A673 (cell line): ENCODE measurements around the gene SH3RF1. TPM values are rescaled to one million over a fixed set of nuclear protein-coding genes. Genes with fewer than 3 reads are reported as not detected.

Experiments used
- BruUV-seq: library from RNA; stranded (reverse); fragments of 400-500 nt; replicated peaks from 2 replicates; lab custom pipeline; 2021; lab: Mats Ljungman, UMichigan
- CTCF ChIA-PET: fragments of 300-600 bp; sonication (Branson Sonifier 250); formaldehyde crosslinking; loops from one replicate; lab custom pipeline; 2022; ENCODE audit warnings: antibody characterized with exemption; lab: Charles Lee
- POLR2A ChIA-PET: fragments of 300-600 bp; sonication (Branson Sonifier 250); formaldehyde crosslinking; loops from one replicate; lab custom pipeline; 2022; ENCODE audit warnings: antibody characterized with exemption; ENCODE audit not compliant: low non-redundant PET; lab: Charles Lee
- DNase-seq: peaks from one replicate; pipeline ENCODE4 v3.0.0-alpha.2; 2015; ENCODE audit warnings: low spot score
- H3K27ac ChIP-seq: fragments of 200-600 bp; sonication (generic); 2 replicates; pipeline ENCODE4 v1.5.1; 2016; ENCODE audit warnings: mixed run types, low read depth, mild to moderate bottlenecking, mixed read lengths, antibody characterized with exemption, low read length; ENCODE audit not compliant: poor library complexity, severe bottlenecking
- H3K27me3 ChIP-seq: fragments of 200-600 bp; sonication (generic); replicated peaks from 2 replicates; pipeline ENCODE4 v1.6.1; 2017; ENCODE audit warnings: mixed run types, low read depth, mild to moderate bottlenecking, mixed read lengths, antibody characterized with exemption, low read length; ENCODE audit not compliant: insufficient read depth, poor library complexity
- H3K36me3 ChIP-seq: fragments of 200-600 bp; sonication (generic); 2 replicates; pipeline ENCODE4 v1.6.1; 2016; ENCODE audit warnings: mixed run types, mild to moderate bottlenecking, mixed read lengths, antibody characterized with exemption, low read length; ENCODE audit not compliant: insufficient read depth, poor library complexity, severe bottlenecking
- H3K4me1 ChIP-seq: fragments of 200-600 bp; sonication (generic); 2 replicates; pipeline ENCODE4 v1.6.1; 2017; ENCODE audit warnings: mixed run types, mild to moderate bottlenecking, mixed read lengths, antibody characterized with exemption, low read length; ENCODE audit not compliant: insufficient read depth, poor library complexity, severe bottlenecking
- H3K4me3 ChIP-seq: fragments of 200-600 bp; sonication (generic); 2 replicates; pipeline ENCODE4 v1.5.1; 2016; ENCODE audit warnings: low read depth, mixed run types, mild to moderate bottlenecking, mixed read lengths, low read length; ENCODE audit not compliant: poor library complexity, severe bottlenecking
- H3K9me3 ChIP-seq: fragments of 200-600 bp; sonication (generic); 2 replicates; pipeline ENCODE4 v1.6.1; 2016; ENCODE audit warnings: mixed run types, low read depth, mild to moderate bottlenecking, mixed read lengths, antibody characterized with exemption, low read length; ENCODE audit not compliant: poor library complexity, severe bottlenecking
- CTCF ChIP-seq: fragments of 300-800, 200-600 bp; sonication (generic); conservative IDR thresholded peaks from 2 replicates; pipeline ENCODE4 v1.5.1; 2017; ENCODE audit warnings: low read depth, mild to moderate bottlenecking, antibody characterized with exemption, low read length, moderate library complexity, mixed read lengths
- EZH2 ChIP-seq: fragments of 200-600 bp; sonication (generic); IDR thresholded peaks from 2 replicates; pipeline ENCODE4 v1.6.1; 2017; ENCODE audit warnings: borderline replicate concordance, low read depth, mild to moderate bottlenecking, mixed read lengths, antibody characterized with exemption, low read length; ENCODE audit not compliant: poor library complexity, severe bottlenecking
- intact Hi-C: fragments of 100-400 bp; cut with micrococcal nuclease; formaldehyde crosslinking; loops from one replicate; pipeline ENCODE4 v1.10.0; 2022; ENCODE audit not compliant: unreplicated experiment
- total RNA-seq: library from RNA; stranded (reverse); gene quantifications from 2 replicates; pipeline ENCODE4 v1.2.3, GENCODE V29; 2021

Gene SH3RF1
- total RNA-seq, 1 experiment from 2014 or later, result 15.3 TPM

GRCh38 chr4:169084954-169085353 lies 185.8 kb downstream of the SH3RF1 start:
- POLR2A ChIA-PET, result no interaction called here
- H3K36me3 ChIP-seq, result no peaks in the 10 kb centered on the region
- no peak overlapping the region for H3K4me3 ChIP-seq
- CTCF ChIA-PET, result no interaction called here
- no peak for TF ChIP-seq CTCF
- no peak for TF ChIP-seq EZH2
- no peaks in the 10 kb centered on the region for H3K27me3 ChIP-seq
- H3K4me1 ChIP-seq, result peaks cover 24% of the 10 kb centered on the region
- DNase-seq, result no peak
- intact Hi-C loops, result no loop called here
- no peak overlapping the region for H3K27ac ChIP-seq
- H3K9me3 ChIP-seq, result no peaks in the 10 kb centered on the region
- BruUV-seq, result no TSS peak

GRCh38 chr4:169080981-169081380 lies 189.8 kb downstream of the SH3RF1 start:
- no peaks in the 10 kb centered on the region for H3K36me3 ChIP-seq
- peak overlapping the region; percentile 76 for H3K27ac ChIP-seq
- H3K27me3 ChIP-seq, result no peaks in the 10 kb centered on the region
- BruUV-seq, result no TSS peak
- CTCF ChIA-PET, result interaction anchor here (0.5 kb wide), 1 partner anchor 11 kb away, joined by 4 read pairs; no protein-coding TSS in a partner anchor
- peaks cover 31% of the 10 kb centered on the region for H3K4me1 ChIP-seq
- DNase-seq, result peak; percentile 74
- no peaks in the 10 kb centered on the region for H3K9me3 ChIP-seq
- POLR2A ChIA-PET, result no interaction called here
- intact Hi-C loops, result no loop called here
- peak overlapping the region; percentile 12 for H3K4me3 ChIP-seq
- TF ChIP-seq EZH2 (no peak), CTCF (no peak)

- Histone ChIP-seq H3K4me3 (peak overlapping the region; percentile 12), H3K9me3 (no peaks in the 10 kb centered on the region), H3K36me3 (no peaks in the 10 kb centered on the region), H3K4me1 (peaks cover 30% of the 10 kb centered on the region), H3K27me3 (no peaks in the 10 kb centered on the region), H3K27ac (peak overlapping the region; percentile 76)
- POLR2A ChIA-PET, result no interaction called here
- intact Hi-C loops, result no loop called here
- TF ChIP-seq CTCF, result no peak
- TF ChIP-seq EZH2, result no peak
- peak; percentile 72 for DNase-seq
- CTCF ChIA-PET, result interaction anchor here (0.5 kb wide), 1 partner anchor 10 kb away, joined by 4 read pairs; no protein-coding TSS in a partner anchor
- BruUV-seq, result no TSS peak
Measured at GRCh38 chr4:169079942-169080827, 190.6 kb downstream of the SH3RF1 start.
